Neural cell (in vitro differentiated cells): ENCODE data around the gene MYO18B. TPM values are rescaled to one million over a fixed set of nuclear protein-coding genes. Genes with fewer than 3 reads are reported as not detected.

Experiments used
- H2AFZ ChIP-seq: fragments of 200-600, 300-800 bp; sonication (generic), shearing (Covaris generic); 2 replicates; pipeline ENCODE4 v1.6.0; 2014; ENCODE audit warnings: low read depth, mild to moderate bottlenecking, antibody characterized with exemption, low read length, moderate library complexity
- H3F3A ChIP-seq: fragments of 200-600 bp; shearing (Covaris generic); 2 replicates; pipeline ENCODE4 v1.6.1; 2016; ENCODE audit warnings: mild to moderate bottlenecking, moderate library complexity, mixed read lengths, antibody characterized with exemption, low read length; ENCODE audit not compliant: insufficient read depth, poor library complexity, severe bottlenecking
- H3K27ac ChIP-seq: fragments of 200-600, 300-800 bp; sonication (generic), shearing (Covaris generic); 2 replicates; pipeline ENCODE4 v1.5.1; 2014; ENCODE audit warnings: mild to moderate bottlenecking, low read length, moderate library complexity
- H3K27me3 ChIP-seq: fragments of 300-800, 200-600 bp; sonication (generic), shearing (Covaris generic); 2 replicates; pipeline ENCODE4 v1.6.0; 2014; ENCODE audit warnings: mild to moderate bottlenecking, low read depth, low read length, moderate library complexity; ENCODE audit not compliant: insufficient read depth
- H3K36me3 ChIP-seq: fragments of 300-800, 200-600 bp; sonication (generic), shearing (Covaris generic); 2 replicates; pipeline ENCODE4 v1.5.1; 2014; ENCODE audit warnings: mild to moderate bottlenecking, antibody characterized with exemption, low read length, moderate library complexity; ENCODE audit not compliant: insufficient read depth
- H3K4me2 ChIP-seq: fragments of 300-800, 200-600 bp; sonication (generic), shearing (Covaris generic); 2 replicates; pipeline ENCODE4 v1.6.0; 2014; ENCODE audit warnings: mild to moderate bottlenecking, low read length
- H3K4me3 ChIP-seq: fragments of 300-800, 200-600 bp; sonication (generic), shearing (Covaris generic); 2 replicates; pipeline ENCODE4 v1.5.1; 2014; ENCODE audit warnings: mild to moderate bottlenecking, low read length, moderate library complexity
- H3K79me2 ChIP-seq: fragments of 200-600 bp; shearing (Covaris generic); replicated peaks from 2 replicates; pipeline ENCODE4 v1.6.0; 2014; ENCODE audit warnings: mild to moderate bottlenecking, low read length, moderate library complexity; ENCODE audit not compliant: insufficient read depth
- H3K9ac ChIP-seq: fragments of 300-800, 200-600 bp; sonication (generic), shearing (Covaris generic); 2 replicates; pipeline ENCODE4 v1.6.1; 2016; ENCODE audit warnings: mild to moderate bottlenecking, low read length, mixed read lengths
- H3K9me2 ChIP-seq: fragments of 200-600 bp; shearing (Covaris generic); 2 replicates; pipeline ENCODE4 v1.6.1; 2016; ENCODE audit warnings: mild to moderate bottlenecking, low read length, mixed read lengths; ENCODE audit not compliant: insufficient read depth
- H3K9me3 ChIP-seq: fragments of 200-600, 300-800 bp; sonication (generic), shearing (Covaris generic); 2 replicates; pipeline ENCODE4 v1.6.1; 2016; ENCODE audit warnings: mild to moderate bottlenecking, mixed run types, low read length, moderate library complexity, mixed read lengths
- H4K20me1 ChIP-seq: fragments of 200-600 bp; shearing (Covaris generic); 2 replicates; pipeline ENCODE4 v1.6.1; 2016; ENCODE audit warnings: mild to moderate bottlenecking, mixed run types; ENCODE audit not compliant: insufficient read depth
- CTCF ChIP-seq: fragments of 450-650 bp; IDR thresholded peaks from 2 replicates; pipeline ENCODE4 v1.5.1; 2014; ENCODE audit warnings: antibody characterized with exemption, mild to moderate bottlenecking, moderate library complexity; ENCODE audit not compliant: poor library complexity, severe bottlenecking
- EP300 ChIP-seq: fragments of 450-650 bp; conservative IDR thresholded peaks from 2 replicates; pipeline ENCODE4 v1.6.1; 2014; ENCODE audit warnings: antibody characterized with exemption, mild to moderate bottlenecking, moderate library complexity; ENCODE audit not compliant: poor library complexity, severe bottlenecking
- EZH2 ChIP-seq: fragments of 200-600, 300-800 bp; shearing (Covaris generic), sonication (generic); IDR thresholded peaks from 2 replicates; pipeline ENCODE4 v1.6.1; 2014; ENCODE audit warnings: antibody characterized with exemption, low read length, borderline replicate concordance, mild to moderate bottlenecking; ENCODE audit not compliant: insufficient read depth, poor library complexity, severe bottlenecking
- MXI1 ChIP-seq: fragments of 450-650 bp; conservative IDR thresholded peaks from 2 replicates; pipeline ENCODE4 v1.6.1; 2014; ENCODE audit warnings: antibody characterized with exemption, mild to moderate bottlenecking; ENCODE audit not compliant: poor library complexity, severe bottlenecking
- POLR2AphosphoS5 ChIP-seq: IDR thresholded peaks from 2 replicates; pipeline ENCODE4 v1.6.1; 2012
- RAD21 ChIP-seq: fragments of 450-650 bp; conservative IDR thresholded peaks from 2 replicates; pipeline ENCODE4 v1.6.1; 2014; ENCODE audit warnings: antibody characterized with exemption, mild to moderate bottlenecking, moderate library complexity
- REST ChIP-seq: IDR thresholded peaks from 2 replicates; pipeline ENCODE4 v1.6.1; 2012; ENCODE audit warnings: borderline replicate concordance
- SMC3 ChIP-seq: fragments of 450-650 bp; conservative IDR thresholded peaks from 2 replicates; pipeline ENCODE4 v1.6.1; 2014; ENCODE audit warnings: antibody characterized with exemption, mild to moderate bottlenecking, moderate library complexity; ENCODE audit not compliant: poor library complexity
- TAF1 ChIP-seq: IDR thresholded peaks from 2 replicates; pipeline ENCODE4 v1.6.1; 2012; ENCODE audit warnings: low read depth
- polyA plus RNA-seq: library from polyadenylated mRNA; depleted of rRNA; stranded (reverse); fragments of >200 nt; gene quantifications from 2 replicates; pipeline ENCODE4 v1.2.3, GENCODE V29; 2014

MYO18B gene
- polyA plus RNA-seq, 1 donor from 2014 or later, result 0.71 TPM

- no peak overlapping the region for H3K27ac ChIP-seq
- peaks cover 5% of the 10 kb centered on the region for H3F3A ChIP-seq
- H3K9me2 ChIP-seq, result no peaks in the 10 kb centered on the region
- peaks cover 3% of the 10 kb centered on the region for H3K9me3 ChIP-seq
- no peaks in the 10 kb centered on the region for H3K36me3 ChIP-seq
- no peaks in the 10 kb centered on the region for H3K27me3 ChIP-seq
- no peak overlapping the region for H3K4me2 ChIP-seq
- no peak overlapping the region for H3K4me3 ChIP-seq
- no peaks in the 10 kb centered on the region for H4K20me1 ChIP-seq
- TF ChIP-seq REST (no peak), TAF1 (no peak), CTCF (no peak), EP300 (no peak), POLR2AphosphoS5 (no peak), SMC3 (no peak), MXI1 (no peak), RAD21 (no peak), EZH2 (no peak)
- no peak overlapping the region for H3K9ac ChIP-seq
- H3K79me2 ChIP-seq, result no peaks in the 10 kb centered on the region
- H2AFZ ChIP-seq, result no peak overlapping the region
These were observed 219.7 kb downstream of the MYO18B start for GRCh38 chr22:25961699-25962098.

GRCh38 chr22:25962711-25963110 lies 220.7 kb downstream of the MYO18B start:
- H3K4me2 ChIP-seq, result no peak overlapping the region
- H3K27ac ChIP-seq, result no peak overlapping the region
- H3K4me3 ChIP-seq, result no peak overlapping the region
- no peak for TF ChIP-seq RAD21
- TF ChIP-seq EP300, result no peak
- no peak for TF ChIP-seq SMC3
- TF ChIP-seq REST, result no peak
- no peak for TF ChIP-seq TAF1
- no peak for TF ChIP-seq CTCF
- no peak for TF ChIP-seq POLR2AphosphoS5
- no peak for TF ChIP-seq EZH2
- TF ChIP-seq MXI1, result no peak
- H3K79me2 ChIP-seq, result no peaks in the 10 kb centered on the region
- H3K9ac ChIP-seq, result no peak overlapping the region
- no peak overlapping the region for H2AFZ ChIP-seq
- no peaks in the 10 kb centered on the region for H3K9me2 ChIP-seq
- no peaks in the 10 kb centered on the region for H4K20me1 ChIP-seq
- H3K27me3 ChIP-seq, result no peaks in the 10 kb centered on the region
- H3F3A ChIP-seq, result peaks cover 5% of the 10 kb centered on the region
- no peaks in the 10 kb centered on the region for H3K36me3 ChIP-seq
- peaks cover 3% of the 10 kb centered on the region for H3K9me3 ChIP-seq
